CD4-positive, alpha-beta T cell (primary cell): Measurements from ENCODE around the gene TMEM132C. TPM values are rescaled to one million over a fixed set of nuclear protein-coding genes. Genes with fewer than 3 reads are reported as not detected.

Experiments
- ATAC-seq: fragments of 200-7000 bp; cut with Tn5 transposase; one replicate; pipeline ENCODE4 v1.10.0; 2022; ENCODE audit warnings: mild to moderate bottlenecking; ENCODE audit not compliant: poor library complexity
- CTCF ChIA-PET: fragments of 350-600 bp; sonication (Branson Sonifier 250); formaldehyde crosslinking; loops from one replicate; lab custom pipeline; 2021; ENCODE audit warnings: antibody characterized with exemption, inconsistent platforms; lab: Charles Lee
- POLR2A ChIA-PET: fragments of 350-600 bp; sonication (Branson Sonifier 250); formaldehyde crosslinking; loops from one replicate; lab custom pipeline; 2021; ENCODE audit warnings: antibody characterized with exemption, inconsistent platforms; lab: Charles Lee
- DNase-seq, 14 experiments: peaks; one replicate each; pipeline ENCODE4 v3.0.0-alpha.2; 2013 to 2020; ENCODE audit warnings: mixed read lengths in 2 of 14
- H3K27ac ChIP-seq, 2 donors: one replicate each; pipeline versions ENCODE4 v1.5.1 to v1.7.0; 2013; ENCODE audit warnings: low read length in 2 of 2, low read depth in 1 of 2, mild to moderate bottlenecking in 1 of 2
- H3K27me3 ChIP-seq, 2 experiments: 1 replicate in 1 of 2; 2 replicates in 1 of 2; pipeline versions ENCODE4 v1.6.1 to v1.7.0; 2013; ENCODE audit warnings: low read length in 2 of 2, control low read depth in 1 of 2, mild to moderate bottlenecking in 1 of 2, moderate library complexity in 1 of 2; ENCODE audit not compliant: insufficient read depth in 2 of 2, control insufficient read depth in 1 of 2
- H3K36me3 ChIP-seq: one replicate; pipeline ENCODE4 v1.6.1; 2013; ENCODE audit warnings: low read length, control low read depth; ENCODE audit not compliant: insufficient read depth
- H3K4me1 ChIP-seq: one replicate; pipeline ENCODE4 v1.6.1; 2013; ENCODE audit warnings: low read length, control low read depth; ENCODE audit not compliant: insufficient read depth
- H3K4me3 ChIP-seq: one replicate; pipeline ENCODE4 v1.5.1; 2013; ENCODE audit warnings: mild to moderate bottlenecking, low read length, moderate library complexity
- H3K9me3 ChIP-seq, 2 experiments: 1 replicate in 1 of 2; 2 replicates in 1 of 2; pipeline versions ENCODE4 v1.6.1 to v1.7.0; 2013; ENCODE audit warnings: low read length in 2 of 2, mild to moderate bottlenecking in 2 of 2, control low read depth in 1 of 2, moderate library complexity in 1 of 2; ENCODE audit not compliant: control insufficient read depth in 1 of 2, insufficient read depth in 1 of 2
- H3K27ac Mint-ChIP-seq: one replicate; pipeline ENCODE4 v1.8.0; 2020; ENCODE audit warnings: mixed read lengths
- H3K27me3 Mint-ChIP-seq: one replicate; pipeline ENCODE4 v1.8.0; 2021; ENCODE audit warnings: mixed read lengths
- H3K36me3 Mint-ChIP-seq: one replicate; pipeline ENCODE4 v1.8.0; 2021; ENCODE audit warnings: low read depth, mixed read lengths
- H3K4me1 Mint-ChIP-seq: one replicate; pipeline ENCODE4 v1.8.0; 2021; ENCODE audit warnings: low read depth, mixed read lengths
- H3K4me3 Mint-ChIP-seq: one replicate; pipeline ENCODE4 v1.8.0; 2020; ENCODE audit warnings: mild to moderate bottlenecking, mixed read lengths
- H3K9me3 Mint-ChIP-seq: one replicate; pipeline ENCODE4 v1.8.0; 2020; ENCODE audit warnings: mixed read lengths
- CTCF ChIP-seq: fragments of 200-600 bp; IDR thresholded peaks from one replicate; pipeline ENCODE4 v1.8.0; 2022; ENCODE audit warnings: antibody characterized with exemption, mild to moderate bottlenecking
- intact Hi-C, 2 experiments: fragments of 100-400 bp; cut with DNase I in 1 of 2; cut with micrococcal nuclease in 1 of 2; formaldehyde crosslinking; loops; one replicate each; pipeline versions ENCODE4 v1.15.1 to v1.9.0; 2023 to 2025; cut with DNase I, micrococcal nuclease
- total RNA-seq, 174 experiments: library from RNA in 2 of 174; stranded (reverse) in 2 of 174; gene quantifications; one replicate each; pipeline ENCODE4 v1.2.3 and lab custom pipeline; 2021 to 2026

Gene TMEM132C
- total RNA-seq, 2 experiments from 2014 or later, result not detected

- intact Hi-C loops, result no loop called here
Observed at GRCh38 chr12:128393346-128393745, 126.4 kb downstream of the TMEM132C start.

GRCh38 chr12:128394137-128394536 lies 127.2 kb downstream of the TMEM132C start:
- Histone ChIP-seq H3K4me3 (no peak overlapping the region), H3K9me3 (peaks cover 0 to 26% of the 10 kb centered on the region in 2 experiments), H3K36me3 (no peaks in the 10 kb centered on the region), H3K4me1 (no peaks in the 10 kb centered on the region), H3K27me3 (no peaks in the 10 kb centered on the region), H3K27ac (no peak overlapping the region)
- H3K36me3 Mint-ChIP-seq, result no peaks in the 10 kb centered on the region
- no peaks in the 10 kb centered on the region for H3K4me1 Mint-ChIP-seq
- H3K4me3 Mint-ChIP-seq, result no peak overlapping the region
- ChIA-PET CTCF (no interaction called here), POLR2A (no interaction called here)
- TF ChIP-seq CTCF, result no peak
- ATAC-seq (no peak), DNase-seq (no peak)
- H3K9me3 Mint-ChIP-seq, result peaks cover 4% of the 10 kb centered on the region
- peaks cover 4% of the 10 kb centered on the region for H3K27me3 Mint-ChIP-seq
- H3K27ac Mint-ChIP-seq, result no peak overlapping the region
- intact Hi-C loops, result no loop called here

More at GRCh38 chr12:128393346-128393745, 126.4 kb downstream of the TMEM132C start:
- Histone ChIP-seq H3K4me3 (no peak overlapping the region), H3K4me1 (no peaks in the 10 kb centered on the region), H3K9me3 (peaks cover 0 to 29% of the 10 kb centered on the region in 2 experiments), H3K27ac (no peak overlapping the region), H3K27me3 (no peaks in the 10 kb centered on the region), H3K36me3 (no peaks in the 10 kb centered on the region)
- DNase-seq, result no peak
- H3K4me1 Mint-ChIP-seq, result no peaks in the 10 kb centered on the region
- TF ChIP-seq CTCF, result no peak
- H3K27ac Mint-ChIP-seq, result no peak overlapping the region
- H3K4me3 Mint-ChIP-seq, result no peak overlapping the region
- ChIA-PET CTCF (no interaction called here), POLR2A (no interaction called here)
- no peaks in the 10 kb centered on the region for H3K36me3 Mint-ChIP-seq
- peaks cover 4% of the 10 kb centered on the region for H3K9me3 Mint-ChIP-seq
- peaks cover 4% of the 10 kb centered on the region for H3K27me3 Mint-ChIP-seq
- ATAC-seq, result no peak

GRCh38 chr12:128399253-128399652 lies 132.3 kb downstream of the TMEM132C start:
- no peak overlapping the region for H3K4me3 Mint-ChIP-seq
- DNase-seq (no peak), ATAC-seq (no peak)
- H3K9me3 Mint-ChIP-seq, result peaks cover 1% of the 10 kb centered on the region
- no peaks in the 10 kb centered on the region for H3K36me3 Mint-ChIP-seq
- POLR2A ChIA-PET, result no interaction called here
- no peaks in the 10 kb centered on the region for H3K4me1 Mint-ChIP-seq
- Histone ChIP-seq H3K9me3 (peaks cover 0 to 19% of the 10 kb centered on the region in 2 experiments), H3K4me3 (no peak overlapping the region), H3K27ac (no peak overlapping the region), H3K4me1 (no peaks in the 10 kb centered on the region), H3K36me3 (no peaks in the 10 kb centered on the region), H3K27me3 (no peaks in the 10 kb centered on the region)
- TF ChIP-seq CTCF, result no peak
- CTCF ChIA-PET, result no interaction called here
- no peaks in the 10 kb centered on the region for H3K27me3 Mint-ChIP-seq
- H3K27ac Mint-ChIP-seq, result no peak overlapping the region
- intact Hi-C loops, result no loop called here
